ENCODE results near the gene PDCD11. TPM values are rescaled to one million over a fixed set of nuclear protein-coding genes. Genes with fewer than 3 reads are reported as not detected.
"Not testable (repeated sequence)": the region's sequence is repeated elsewhere in the genome, so short reads cannot be mapped to it uniquely, and the experiment has no call there.

PDCD11 gene
- total and polyA plus RNA-seq, 5 donors: 7.6 to 15.7 (median 11.9) TPM

GRCh38 chr10:103478671-103479070, 82.2 kb downstream of the PDCD11 start:
- no peak overlapping the region for H3K27ac ChIP-seq (ENCODE audit: low read length)
- H3K27me3 ChIP-seq (ENCODE audit: control insufficient read depth, insufficient read depth): no peaks in the 10 kb centered on the region
- H3K4me1 ChIP-seq (ENCODE audit: control insufficient read depth, insufficient read depth, low read length): no peaks in the 10 kb centered on the region
- DNase-seq: no peak
- no peak for ATAC-seq
- intact Hi-C loops (cut with DNase I): no loop called here
- 84% methylated on average over 22 of the region's 22 CpGs for WGBS
- no peaks in the 10 kb centered on the region for H3K9me3 ChIP-seq (ENCODE audit: control insufficient read depth, low read length)
- no peak overlapping the region for H3K4me3 ChIP-seq (ENCODE audit: low read length)

- 75% methylated on average over 7 of the region's 7 CpGs for WGBS
- Histone ChIP-seq H3K27ac (ENCODE audit: low read length) (no peak within 1 kb of the TSS), H3K9me3 (ENCODE audit: control insufficient read depth, low read length) (no peaks in the 10 kb centered on the region), H3K4me1 (ENCODE audit: control insufficient read depth, insufficient read depth, low read length) (no peaks in the 10 kb centered on the region), H3K27me3 (ENCODE audit: control insufficient read depth, insufficient read depth) (no peaks in the 10 kb centered on the region), H3K4me3 (ENCODE audit: low read length) (no peak within 1 kb of the TSS)
- ATAC-seq (peak in 1 of 2 donors; percentile 54), DNase-seq (no peak)
- intact Hi-C loops (cut with DNase I): no loop called here
Observed at GRCh38 chr10:103479135-103479534, 82.7 kb downstream of the PDCD11 start, which contains the start of gene CALHM3. TSS of gene CALHM3 (minus strand) at chr10:103479240. CDS start at chr10:103479032, 208 bp downstream.

DNA sequence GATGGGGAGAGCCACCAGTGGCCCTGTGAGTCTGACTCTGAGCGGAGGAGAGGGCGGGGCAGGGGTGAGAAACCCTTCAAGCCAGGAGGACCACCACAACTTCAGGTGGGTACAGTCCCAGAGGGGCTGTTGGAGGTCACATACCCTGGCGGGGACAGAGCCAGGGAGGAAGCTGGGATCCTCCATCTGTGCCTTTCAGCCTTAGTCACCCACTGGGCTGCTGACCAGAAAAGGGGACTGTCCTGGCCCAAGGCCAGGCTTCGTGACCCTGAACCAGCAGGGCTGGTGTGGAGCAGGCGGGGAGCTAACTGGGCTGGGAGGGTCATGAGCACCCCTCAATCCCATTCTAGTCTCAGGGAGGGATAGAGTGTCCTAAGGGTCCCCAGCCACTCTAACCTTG, 84.1 kb downstream of the PDCD11 start:
- WGBS: 68% methylated on average over 5 of the region's 5 CpGs
- ATAC-seq (peak; percentile 25 to 30), DNase-seq (peak in 2 of 3 donors; percentile 48 to 60)
- no peak overlapping the region for H3K4me3 ChIP-seq (ENCODE audit: low read length)
- no peak overlapping the region for H3K27ac ChIP-seq (ENCODE audit: low read length)
- H3K9me3 ChIP-seq (ENCODE audit: control insufficient read depth, low read length): no peaks in the 10 kb centered on the region
- H3K4me1 ChIP-seq (ENCODE audit: control insufficient read depth, insufficient read depth, low read length): no peaks in the 10 kb centered on the region
- no peaks in the 10 kb centered on the region for H3K27me3 ChIP-seq (ENCODE audit: control insufficient read depth, insufficient read depth)
- intact Hi-C loops (cut with DNase I): loop anchor here in 1 of 4 donors (5.0 kb wide), 1 partner anchor 63 kb away; no protein-coding TSS in a partner anchor

- WGBS: 54% methylated on average over 12 of the region's 12 CpGs
- Histone ChIP-seq H3K4me3 (ENCODE audit: low read length) (no peak overlapping the region), H3K9me3 (ENCODE audit: control insufficient read depth, low read length) (no peaks in the 10 kb centered on the region), H3K27ac (ENCODE audit: low read length) (no peak overlapping the region), H3K27me3 (ENCODE audit: control insufficient read depth, insufficient read depth) (no peaks in the 10 kb centered on the region), H3K4me1 (ENCODE audit: control insufficient read depth, insufficient read depth, low read length) (no peaks in the 10 kb centered on the region)
- intact Hi-C loops (cut with DNase I): loop anchor here in 1 of 4 donors (5.0 kb wide), 1 partner anchor 65 kb away; no protein-coding TSS in a partner anchor
- DNase-seq (no peak), ATAC-seq (peak; percentile 69 to 70)
Observed at GRCh38 chr10:103481974-103482531, 85.6 kb downstream of the PDCD11 start.

GRCh38 chr10:103486635-103487409, 90.4 kb downstream of the PDCD11 start:
- intact Hi-C loops (cut with DNase I); H3K27ac ChIP-seq (ENCODE audit: low read length); H3K4me3 ChIP-seq (ENCODE audit: low read length); ATAC-seq; H3K4me1 ChIP-seq (ENCODE audit: control insufficient read depth, insufficient read depth, low read length); DNase-seq; H3K27me3 ChIP-seq (ENCODE audit: control insufficient read depth, insufficient read depth); H3K9me3 ChIP-seq (ENCODE audit: control insufficient read depth, low read length): not testable (repeated sequence)
- 83% methylated on average over 8 of the region's 8 CpGs for WGBS

GRCh38 chr10:103487410-103487708, 90.9 kb downstream of the PDCD11 start:
- intact Hi-C loops (cut with DNase I): no loop called here
- WGBS: 86% methylated on average over 2 of the region's 2 CpGs
- H3K9me3 ChIP-seq (ENCODE audit: control insufficient read depth, low read length): no peaks in the 10 kb centered on the region
- no peak overlapping the region for H3K4me3 ChIP-seq (ENCODE audit: low read length)
- no peaks in the 10 kb centered on the region for H3K27me3 ChIP-seq (ENCODE audit: control insufficient read depth, insufficient read depth)
- ATAC-seq: no peak
- H3K27ac ChIP-seq (ENCODE audit: low read length): no peak overlapping the region
- H3K4me1 ChIP-seq (ENCODE audit: control insufficient read depth, insufficient read depth, low read length): no peaks in the 10 kb centered on the region
- no peak for DNase-seq

DNA sequence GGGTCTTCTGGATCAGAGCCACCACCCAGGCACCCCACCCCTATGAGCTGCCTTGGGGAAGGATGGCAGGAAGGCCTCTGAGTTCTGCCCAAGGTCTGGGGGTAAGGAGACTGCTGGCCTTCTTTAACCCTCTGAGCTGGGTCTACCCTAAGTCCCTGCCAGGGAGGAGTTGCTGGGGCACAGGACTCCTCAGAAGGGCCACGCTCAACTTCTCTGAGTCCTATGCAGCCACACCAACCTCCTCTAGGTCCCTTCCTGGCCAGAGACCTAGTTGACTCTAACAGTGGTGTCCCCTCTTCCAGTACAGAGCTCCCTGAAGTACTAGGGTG, 94.5 kb downstream of the PDCD11 start:
- 94% methylated on average over 1 of the region's 1 CpG for WGBS

GRCh38 chr10:103491729-103492364, 95.4 kb downstream of the PDCD11 start:
- intact Hi-C loops (cut with DNase I): no loop called here
- WGBS: 53% methylated on average over 7 of the region's 7 CpGs
- no peak overlapping the region for H3K4me3 ChIP-seq (ENCODE audit: low read length)
- H3K27me3 ChIP-seq (ENCODE audit: control insufficient read depth, insufficient read depth): no peaks in the 10 kb centered on the region
- no peak overlapping the region for H3K27ac ChIP-seq (ENCODE audit: low read length)
- DNase-seq (no peak), ATAC-seq (peak in 1 of 2 donors; percentile 41)
- no peaks in the 10 kb centered on the region for H3K9me3 ChIP-seq (ENCODE audit: control insufficient read depth, low read length)
- no peaks in the 10 kb centered on the region for H3K4me1 ChIP-seq (ENCODE audit: control insufficient read depth, insufficient read depth, low read length)

More for the DNA sequence above, 94.5 kb downstream of the PDCD11 start:
- no peak for DNase-seq
- intact Hi-C loops (cut with DNase I): no loop called here
- Histone ChIP-seq H3K4me1 (ENCODE audit: control insufficient read depth, insufficient read depth, low read length) (no peaks in the 10 kb centered on the region), H3K9me3 (ENCODE audit: control insufficient read depth, low read length) (no peaks in the 10 kb centered on the region), H3K4me3 (ENCODE audit: low read length) (no peak overlapping the region), H3K27me3 (ENCODE audit: control insufficient read depth, insufficient read depth) (no peaks in the 10 kb centered on the region), H3K27ac (ENCODE audit: low read length) (no peak overlapping the region)
- no peak for ATAC-seq

DNA sequence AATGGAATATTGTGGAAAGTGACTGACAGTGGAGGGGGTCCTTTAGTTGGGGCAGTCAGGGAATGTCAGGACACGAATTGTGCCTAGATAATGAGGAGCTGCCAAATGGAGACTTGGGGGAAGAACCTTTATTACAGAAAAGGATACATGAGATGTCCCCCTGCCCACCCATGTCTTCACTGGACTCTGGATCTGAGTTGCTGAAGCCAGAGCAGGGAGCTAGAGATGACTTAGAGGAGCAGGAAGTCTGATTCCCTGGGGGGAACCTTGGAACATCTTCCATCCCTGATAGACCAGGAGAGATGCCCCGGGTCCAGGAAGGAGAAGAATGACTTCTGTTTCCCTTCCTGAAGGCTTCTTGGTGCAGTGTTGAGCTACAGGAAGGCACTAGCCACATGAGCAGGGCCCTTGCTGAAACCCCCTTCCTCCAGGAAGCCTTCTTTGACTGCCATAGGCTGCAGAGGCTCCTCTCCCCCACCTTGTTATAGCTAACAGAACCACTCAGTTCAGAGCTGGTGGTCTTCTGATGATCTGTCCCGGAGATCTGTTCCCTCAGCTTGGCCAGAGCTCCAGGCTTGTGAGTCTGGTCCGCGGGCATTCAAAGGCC, 96.3 kb downstream of the PDCD11 start:
- intact Hi-C loops (cut with DNase I): no loop called here
- H3K4me1 ChIP-seq (ENCODE audit: control insufficient read depth, insufficient read depth, low read length): no peaks in the 10 kb centered on the region
- no peaks in the 10 kb centered on the region for H3K9me3 ChIP-seq (ENCODE audit: control insufficient read depth, low read length)
- 67% methylated on average over 5 of the region's 5 CpGs for WGBS
- ATAC-seq (no peak), DNase-seq (no peak)
- no peaks in the 10 kb centered on the region for H3K27me3 ChIP-seq (ENCODE audit: control insufficient read depth, insufficient read depth)
- no peak overlapping the region for H3K4me3 ChIP-seq (ENCODE audit: low read length)
- H3K27ac ChIP-seq (ENCODE audit: low read length): no peak overlapping the region

- no peaks in the 10 kb centered on the region for H3K27me3 ChIP-seq (ENCODE audit: control insufficient read depth, insufficient read depth)
- H3K9me3 ChIP-seq (ENCODE audit: control insufficient read depth, low read length): no peaks in the 10 kb centered on the region
- intact Hi-C loops (cut with DNase I): no loop called here
- no peak within 1 kb of the TSS for H3K27ac ChIP-seq (ENCODE audit: low read length)
- peak in 1 of 3 donors; percentile 70 for DNase-seq
- H3K4me3 ChIP-seq (ENCODE audit: low read length): peak within 1 kb of the TSS; percentile 65
- peak in 1 of 2 donors; percentile 13 for ATAC-seq
- H3K4me1 ChIP-seq (ENCODE audit: control insufficient read depth, insufficient read depth, low read length): no peaks in the 10 kb centered on the region
- 2% methylated on average over 65 of the region's 65 CpGs for WGBS
Observed at GRCh38 chr10:103493362-103493915, 97.0 kb downstream of the PDCD11 start, which contains the start of gene NEURL1. TSS of gene NEURL1 (plus strand) at chr10:103493705. CDS start at chr10:103494388, 683 bp downstream.

Measured in right cardiac atrium (tissue), 5 donors.